ENCODE measurements around the gene HOXB5. TPM values are rescaled to one million over a fixed set of nuclear protein-coding genes. Genes with fewer than 3 reads are reported as not detected.

Gene HOXB5
- total and polyA plus RNA-seq, 10 of the 15 experiments (the other 5 are each of a cell fraction or from before 2014, with no cell fraction given), result not detected

DNA sequence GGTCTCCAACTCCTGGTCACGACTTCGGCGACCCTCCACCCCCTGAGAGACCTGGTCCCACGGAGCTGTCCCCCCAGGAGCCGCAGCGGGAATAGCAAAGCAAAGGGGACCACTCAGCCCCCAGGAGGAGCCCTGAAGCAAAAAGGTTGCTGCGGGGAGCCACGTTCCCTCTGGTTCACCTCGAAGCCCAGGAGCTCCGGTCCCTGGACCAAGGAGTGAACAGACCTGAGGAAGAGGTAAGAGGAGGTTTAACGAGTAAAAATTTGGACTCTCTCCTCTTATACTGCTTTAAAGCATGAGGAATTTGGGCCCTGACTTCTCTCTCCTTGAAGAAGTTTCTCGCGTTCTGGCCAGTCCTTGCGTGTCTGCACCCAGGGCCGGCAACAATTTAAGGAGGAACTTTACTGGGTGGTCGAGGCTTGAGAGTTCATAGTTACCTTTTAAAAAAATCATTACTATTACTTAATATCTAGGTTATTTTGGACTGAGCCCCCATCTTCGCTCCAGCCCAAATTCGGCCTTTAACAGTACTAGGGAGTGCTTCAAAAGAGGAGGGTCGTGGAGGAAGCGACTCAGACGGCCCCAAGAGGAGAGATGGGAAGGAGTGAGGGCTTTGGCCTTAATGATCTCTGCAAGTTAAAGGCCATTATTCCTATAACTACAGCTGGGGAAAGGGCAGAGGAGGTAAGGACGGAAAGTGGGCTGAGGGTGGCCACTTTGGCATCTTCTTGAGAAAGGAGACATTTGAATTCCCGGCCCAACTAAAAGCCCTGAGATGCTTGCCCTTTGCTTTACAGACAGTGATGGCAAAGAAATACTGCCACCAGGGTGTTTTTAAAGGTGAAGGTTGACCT lies 49.5 kb upstream of the HOXB5 start:
- ChIA-PET RAD21 (ENCODE audit: unreplicated experiment) (no interaction called here), POLR2A (no interaction called here), CTCF (no interaction called here), SMC1A (ENCODE audit: uncharacterized antibody, unreplicated experiment) (no interaction called here)
- Histone ChIP-seq H3K79me2 (ENCODE audit: control insufficient read depth, insufficient read depth, low read length) (no peaks in the 10 kb centered on the region), H3K27ac (ENCODE audit: control insufficient read depth, insufficient read depth) (no peak overlapping the region), H4K20me1 (ENCODE audit: control insufficient read depth, insufficient read depth) (no peaks in the 10 kb centered on the region), H3K27me3 (replicated peaks in 1 of 2; ENCODE audit: control insufficient read depth in 2 of 2, insufficient read depth in 2 of 2, low read length in 1 of 2) (peaks cover 9 to 19% of the 10 kb centered on the region in 2 experiments), H3K4me3 (no peak overlapping the region), H2AFZ (ENCODE audit: control insufficient read depth, low read depth, low read length) (no peak overlapping the region), H3K9ac (ENCODE audit: control insufficient read depth, insufficient read depth, low read length) (no peak overlapping the region), H3K4me1 (ENCODE audit: control insufficient read depth, insufficient read depth, low read length) (peaks cover 7% of the 10 kb centered on the region), H3K36me3 (ENCODE audit: control insufficient read depth in 2 of 2, insufficient read depth in 2 of 2, low read length in 1 of 2) (no peaks in the 10 kb centered on the region), H3K9me3 (replicated peaks; ENCODE audit: control insufficient read depth, insufficient read depth, low read length) (no peaks in the 10 kb centered on the region), H3K4me2 (ENCODE audit: control insufficient read depth, insufficient read depth) (no peak overlapping the region)
- no TSS peak for BruUV-seq (replicated peaks)
- in situ Hi-C loops (cut with MboI) (no loop called here), intact Hi-C loops (cut with micrococcal nuclease; ENCODE audit: unreplicated experiment) (no loop called here)
- DNase-seq (ENCODE audit: low read depth, low spot score), result no peak
- no peak for ATAC-seq
- no peak for FAIRE-seq
- TF ChIP-seq MTA3 (IDR thresholded peaks at IDR 0.05; ENCODE audit: borderline replicate concordance, low read length), result no peak
- no peak for TF ChIP-seq ATF3 (IDR thresholded peaks at IDR 0.05; ENCODE audit: borderline replicate concordance, extremely low read depth, low read depth, low read length)
- no peak for TF ChIP-seq BHLHE40 (IDR thresholded peaks at IDR 0.05; ENCODE audit: borderline replicate concordance in 1 of 2, low read depth in 2 of 2, low read length in 1 of 2)
- no peak for TF ChIP-seq USF2 (IDR thresholded peaks at IDR 0.05; ENCODE audit: borderline replicate concordance, low read depth, low read length)
- no peak for TF ChIP-seq POLR2A (IDR thresholded peaks at IDR 0.05; ENCODE audit: low read depth, low read length)
- no peak for TF ChIP-seq TAF1 (IDR thresholded peaks at IDR 0.05; ENCODE audit: borderline replicate concordance, low read depth, low read length)
- TF ChIP-seq NFIC (IDR thresholded peaks at IDR 0.05; ENCODE audit: low read depth, low read length), result no peak
- no peak for TF ChIP-seq MLLT1 (IDR thresholded peaks at IDR 0.05)
- no peak for TF ChIP-seq DPF2 (IDR thresholded peaks at IDR 0.05)
- no peak for TF ChIP-seq ASH2L (IDR thresholded peaks at IDR 0.05; ENCODE audit: borderline replicate concordance, low read depth)
- TF ChIP-seq CREM (IDR thresholded peaks at IDR 0.05; ENCODE audit: low read depth), result no peak
- 59% methylated on average over 23 of the region's 23 CpGs for WGBS (ENCODE audit: insufficient coverage, insufficient replicate concordance, low lambda C conversion rate, missing lambda C conversion rate)

Measured in GM12878 (cell line).